GM18858 (cell line): Measurements from ENCODE around the gene PMM2.
"Not testable (repeated sequence)": the region's sequence is repeated elsewhere in the genome, so short reads cannot be mapped to it uniquely, and the experiment has no call there.

Experiments used
- ATAC-seq: cut with Tn5 transposase; IDR thresholded peaks from one replicate; pipeline ENCODE4 v1.9.1; 2021; ENCODE audit not compliant: unreplicated experiment

Gene PMM2

GRCh38 chr16:8866118-8866883, 68.7 kb downstream of the PMM2 start:
- ATAC-seq: no peak

GRCh38 chr16:8866884-8867215, 69.2 kb downstream of the PMM2 start:
- no peak for ATAC-seq

- no peak for ATAC-seq
These were observed 69.7 kb downstream of the PMM2 start for GRCh38 chr16:8867216-8867931.

- ATAC-seq: no peak
These were observed 70.3 kb downstream of the PMM2 start for GRCh38 chr16:8867932-8868415.

- ATAC-seq: peak; percentile 50
These were observed 71.0 kb downstream of the PMM2 start, which contains the start of gene CARHSP1 for GRCh38 chr16:8868416-8869211. CARHSP1 (minus strand) TSS chr16:8869006; CDS start chr16:8859328, 9,678 bp downstream.

GRCh38 chr16:8869212-8869987, 71.8 kb downstream of the PMM2 start:
- ATAC-seq: no peak

GRCh38 chr16:8869988-8870241, 72.3 kb downstream of the PMM2 start:
- not testable (repeated sequence) for ATAC-seq

GRCh38 chr16:8872071-8872470, 74.4 kb downstream of the PMM2 start:
- ATAC-seq: no peak

GRCh38 chr16:8872967-8873865, 75.6 kb downstream of the PMM2 start:
- ATAC-seq: no peak

- ATAC-seq: not testable (repeated sequence)
These were observed 76.2 kb downstream of the PMM2 start for GRCh38 chr16:8873866-8874195.

GRCh38 chr16:8874388-8874787, 76.7 kb downstream of the PMM2 start:
- no peak for ATAC-seq

GRCh38 chr16:8875317-8875716, 77.7 kb downstream of the PMM2 start:
- not testable (repeated sequence) for ATAC-seq

- ATAC-seq: no peak
These were observed 80.4 kb downstream of the PMM2 start for GRCh38 chr16:8877894-8878522.

- no peak for ATAC-seq
These were observed 80.9 kb downstream of the PMM2 start for GRCh38 chr16:8878523-8878911.

GRCh38 chr16:8880839-8881510, 83.3 kb downstream of the PMM2 start:
- ATAC-seq: no peak

GRCh38 chr16:8882041-8882617, 84.5 kb downstream of the PMM2 start, which contains the start of gene LITAFD:
LITAFD (plus strand) TSS chr16:8882351; CDS start chr16:8884356, 2,005 bp downstream.
- ATAC-seq: no peak

- no peak for ATAC-seq
These were observed 85.2 kb downstream of the PMM2 start for GRCh38 chr16:8882725-8883377.
